CD1c-positive myeloid dendritic cell (primary cell): ENCODE results near the gene RMND5A.

Experiments
- DNase-seq: peaks from one replicate; pipeline ENCODE4 v3.0.0-alpha.2; 2016; ENCODE audit errors: extremely low spot score

RMND5A gene

DNA sequence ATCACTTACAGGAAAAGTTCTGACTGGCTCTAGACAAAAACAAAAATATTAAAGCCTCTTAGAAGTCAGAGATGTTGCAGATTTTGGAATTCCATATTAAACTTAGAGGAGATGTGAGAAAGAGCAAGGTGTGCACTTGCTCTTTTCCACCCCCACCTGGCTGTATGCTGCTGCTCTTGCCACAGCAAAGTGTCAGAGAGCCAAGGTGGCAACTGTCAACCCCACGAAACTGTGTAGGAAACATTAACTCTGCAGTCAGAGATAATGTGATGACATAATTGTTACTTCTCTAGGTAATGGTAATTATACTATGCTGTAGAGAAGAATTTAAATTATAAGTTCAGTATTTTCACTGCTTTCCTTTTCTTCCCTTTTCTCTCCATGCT lies 45.2 kb downstream of the RMND5A start:
- DNase-seq, result no peak

- no peak for DNase-seq
These were observed 48.3 kb downstream of the RMND5A start for GRCh38 chr2:86768189-86768949.

GRCh38 chr2:86769838-86770237 lies 49.7 kb downstream of the RMND5A start:
- DNase-seq, result no peak

- DNase-seq, result no peak
These were observed 50.8 kb downstream of the RMND5A start for GRCh38 chr2:86770816-86771301.

GRCh38 chr2:86772611-86773010 lies 52.5 kb downstream of the RMND5A start:
- no peak for DNase-seq

DNA sequence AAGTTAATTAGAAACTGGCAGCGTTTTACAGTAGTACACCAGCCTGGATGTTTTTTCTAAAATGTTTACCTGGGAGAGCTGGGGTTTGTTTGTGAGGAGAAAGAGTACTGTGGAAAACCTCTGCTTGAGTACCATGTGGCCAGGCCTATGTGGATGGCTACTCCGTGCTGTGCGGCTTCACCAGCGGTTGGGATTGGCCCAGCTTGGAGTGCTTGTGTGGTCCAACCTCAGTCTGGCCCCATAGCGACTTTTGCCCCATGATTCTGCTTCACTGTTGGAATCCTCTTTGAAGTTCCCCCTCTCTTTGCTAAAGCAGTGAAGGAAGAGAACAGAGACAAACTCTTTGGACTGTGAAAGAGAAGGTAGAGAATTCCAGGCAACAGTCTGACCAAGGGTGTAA lies 54.8 kb downstream of the RMND5A start:
- no peak for DNase-seq

- DNase-seq, result no peak
These were observed 55.2 kb downstream of the RMND5A start for GRCh38 chr2:86775338-86775737.

DNA sequence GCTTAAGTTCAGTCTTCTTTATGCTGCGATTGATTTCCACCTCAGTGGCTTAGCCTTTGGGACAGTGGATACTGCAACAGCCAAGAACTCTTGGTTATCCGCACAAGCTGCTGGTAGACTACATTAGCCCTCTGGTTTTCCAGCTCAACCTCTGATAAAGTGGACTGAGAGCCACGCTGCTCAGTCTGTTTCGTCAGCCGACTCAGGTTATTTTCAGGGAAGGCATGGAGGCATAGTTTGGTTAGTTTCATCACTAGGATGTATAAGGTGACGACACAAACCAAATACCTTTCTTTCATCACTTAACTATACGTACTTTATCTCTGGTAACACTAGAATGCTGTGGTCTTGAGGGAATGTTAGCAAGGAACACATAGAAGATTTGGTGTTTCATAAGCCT lies 56.4 kb downstream of the RMND5A start:
- no peak for DNase-seq

DNA sequence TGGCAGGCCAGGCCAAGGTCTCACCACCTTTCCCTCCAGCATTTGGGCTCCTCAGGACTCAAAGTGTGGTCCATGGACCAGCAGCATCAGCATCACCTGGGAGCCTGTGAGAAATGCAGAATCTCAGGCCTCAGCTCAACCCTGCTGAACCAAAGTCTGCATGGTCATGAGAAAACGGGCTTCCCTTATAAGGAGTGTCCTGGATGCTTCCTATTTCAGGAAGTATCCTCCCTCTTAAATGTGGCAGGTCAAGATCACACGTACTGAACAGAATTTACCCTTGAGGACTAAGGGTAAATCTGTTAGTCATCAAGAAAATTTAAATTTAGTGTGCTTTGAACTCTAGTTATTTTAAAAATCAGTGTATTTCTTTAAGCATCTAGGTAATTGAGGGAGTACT lies 58.9 kb downstream of the RMND5A start:
- no peak for DNase-seq

DNA sequence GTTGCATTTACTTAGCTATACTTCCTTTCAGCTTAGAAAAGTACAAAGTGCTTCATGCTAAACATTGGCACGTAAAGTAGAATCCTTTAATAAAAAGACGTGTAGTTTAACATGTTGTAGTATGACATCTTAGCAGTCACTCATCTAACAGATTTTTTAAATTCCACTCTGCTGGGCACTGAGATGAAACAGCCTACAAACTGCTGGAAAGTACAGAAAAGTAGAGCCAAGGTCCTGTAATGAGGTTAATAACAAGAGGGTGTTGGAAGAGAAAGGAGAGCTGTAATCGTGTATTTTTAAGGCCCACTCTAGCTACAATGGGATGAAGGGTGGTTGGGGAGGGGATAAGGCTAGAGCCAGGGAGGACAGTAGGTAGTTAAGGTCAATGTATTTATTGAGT lies 59.9 kb downstream of the RMND5A start:
- DNase-seq, result no peak

DNA sequence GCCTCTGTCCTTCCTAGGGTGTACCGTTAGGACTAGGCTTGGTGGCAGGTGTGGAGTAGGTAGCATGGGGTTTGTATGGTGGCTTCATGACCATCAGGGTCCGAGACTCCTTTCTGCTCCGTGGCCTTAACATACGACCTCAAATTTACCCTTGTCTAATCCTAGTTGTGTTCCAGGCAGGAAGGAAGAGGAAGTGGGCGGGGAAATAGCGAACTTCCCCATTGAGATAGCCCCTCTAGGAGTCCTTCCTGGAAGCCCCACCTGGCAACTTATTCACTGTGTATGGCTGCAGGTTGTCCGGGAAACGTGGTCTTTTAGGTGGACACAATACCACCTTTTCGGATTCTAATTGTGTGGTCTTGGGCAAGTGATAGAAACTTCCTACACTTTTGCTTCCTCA lies 61.3 kb downstream of the RMND5A start:
- DNase-seq, result peak; percentile 11

DNA sequence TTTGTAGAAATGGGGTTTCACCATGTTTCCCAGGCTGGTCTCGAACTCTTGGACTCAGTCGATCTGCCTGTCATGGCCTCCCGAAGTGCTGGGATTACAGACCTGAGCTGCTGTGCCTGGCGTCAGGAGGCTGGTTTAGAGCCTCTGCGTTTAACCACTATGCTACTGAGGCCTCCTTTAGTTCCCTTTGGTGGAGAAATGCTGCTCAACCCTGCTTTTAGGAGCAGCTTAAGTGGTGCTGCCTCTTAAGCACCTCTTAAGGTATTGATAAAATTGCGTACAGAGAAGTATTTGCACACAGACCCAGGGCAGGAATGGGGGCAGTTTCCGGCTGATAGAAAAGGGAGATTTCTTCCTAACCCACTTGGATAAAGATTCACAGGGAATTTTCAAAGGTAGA lies 62.7 kb downstream of the RMND5A start:
- DNase-seq, result no peak

DNA sequence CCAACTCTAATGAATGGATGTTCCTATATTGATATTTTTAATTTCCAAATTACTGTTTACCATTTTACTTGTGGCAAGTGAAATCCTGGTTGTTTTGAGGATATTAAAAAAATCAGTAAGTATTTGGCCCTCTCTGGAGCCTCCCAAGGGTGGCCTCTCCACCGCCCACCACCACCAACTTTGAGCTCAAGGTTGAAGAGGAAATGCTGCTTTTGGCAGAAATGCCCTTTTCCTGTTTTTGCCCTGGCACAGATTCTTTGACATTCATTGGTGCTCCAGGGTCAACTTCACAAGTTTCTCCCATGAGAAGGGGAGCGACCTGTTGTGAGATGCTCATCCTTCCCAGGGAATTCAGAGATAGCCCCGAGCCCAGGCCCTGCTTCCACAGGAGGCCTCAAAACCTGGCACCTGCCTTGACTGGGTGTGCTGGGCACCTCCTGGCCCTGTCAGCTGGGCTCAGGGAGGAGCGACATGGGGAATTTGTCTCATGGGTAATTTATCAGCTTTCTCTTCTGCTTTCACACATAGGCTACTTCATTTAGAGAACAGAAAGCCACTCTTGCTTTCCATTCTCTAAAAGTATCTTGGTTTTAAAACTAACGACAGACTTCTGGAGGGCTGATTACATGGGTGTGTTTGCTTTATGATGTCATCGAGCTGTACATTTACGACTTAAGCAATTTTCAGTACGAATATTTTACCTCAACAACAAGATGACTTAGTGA lies 63.7 kb downstream of the RMND5A start:
- DNase-seq, result peak; percentile 60

DNA sequence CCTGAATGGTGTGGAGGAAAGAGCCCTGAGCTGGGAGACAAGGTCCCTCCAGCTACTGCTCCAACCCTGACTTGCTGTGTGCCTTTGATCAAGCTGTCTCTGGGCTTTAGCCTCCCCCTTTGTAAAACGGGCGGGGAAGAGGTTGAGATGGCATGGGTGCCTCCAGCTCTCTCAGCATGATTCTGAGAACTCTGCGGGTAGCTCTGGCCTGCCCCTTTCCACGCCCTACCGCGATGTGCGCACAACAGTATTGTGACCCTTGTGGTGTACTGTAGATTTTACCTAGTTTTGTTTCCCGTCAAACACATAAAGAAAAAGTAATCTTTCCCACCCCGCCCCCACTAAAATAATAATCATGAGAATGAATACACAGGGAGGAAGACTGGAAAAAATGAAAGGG lies 65.4 kb downstream of the RMND5A start:
- DNase-seq, result no peak

- DNase-seq, result peak; percentile 19
These were observed 66.0 kb downstream of the RMND5A start for GRCh38 chr2:86786001-86786536.

- DNase-seq, result peak; percentile 54
These were observed 67.6 kb downstream of the RMND5A start for GRCh38 chr2:86787736-86788135.

DNA sequence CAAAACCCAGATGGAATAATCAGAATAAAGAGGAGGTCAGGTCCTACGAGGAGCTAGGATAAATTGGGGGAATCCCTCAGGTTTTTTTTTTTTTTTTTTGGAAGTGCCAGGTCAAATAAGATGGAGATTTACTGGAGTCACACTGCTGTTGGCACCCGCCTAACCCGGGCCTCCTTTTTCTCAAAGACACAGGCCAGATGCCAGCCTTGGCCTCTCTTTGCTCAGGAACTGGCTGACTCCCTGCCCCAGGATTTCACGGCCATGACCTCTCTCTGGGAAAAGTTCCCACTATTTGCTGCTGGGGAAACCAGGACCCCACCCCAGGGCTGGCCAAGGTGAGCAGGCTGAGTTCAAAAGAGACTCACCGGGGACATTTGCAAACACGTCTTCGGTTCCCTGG lies 68.1 kb downstream of the RMND5A start:
- DNase-seq, result no peak

GRCh38 chr2:86788881-86789686 lies 69.0 kb downstream of the RMND5A start:
- no peak for DNase-seq

- no peak for DNase-seq
These were observed 69.6 kb downstream of the RMND5A start for GRCh38 chr2:86789687-86790133.

DNA sequence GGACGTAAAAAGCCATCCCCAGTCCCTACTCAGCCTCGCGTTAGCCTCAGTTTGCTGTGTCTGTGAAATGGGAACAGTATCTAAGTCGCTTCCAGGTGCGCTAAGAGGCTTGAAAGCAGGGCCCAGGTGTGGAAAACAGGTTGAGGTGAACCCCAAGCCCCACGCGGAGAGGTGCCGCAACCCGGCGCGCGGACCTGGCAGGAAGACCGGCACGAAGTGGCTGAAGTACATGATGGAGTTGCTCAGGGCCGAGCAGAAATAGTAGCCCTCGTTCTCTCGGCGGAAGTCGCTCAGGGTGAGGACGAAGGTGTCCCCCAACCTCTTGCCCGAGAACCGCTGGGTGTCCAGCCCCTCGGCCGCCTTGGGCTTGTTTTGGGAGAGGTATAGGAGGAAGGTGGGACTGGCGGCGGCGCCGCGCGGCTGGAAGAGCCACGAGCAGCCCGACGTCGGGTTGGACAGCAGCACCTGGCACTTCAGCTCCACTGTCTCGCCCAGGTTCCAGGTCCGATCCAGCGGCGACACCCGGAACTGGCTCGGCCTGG lies 70.1 kb downstream of the RMND5A start:
- no peak for DNase-seq

- peak; percentile 47 for DNase-seq
These were observed 70.8 kb downstream of the RMND5A start, which contains the start of gene CD8A for GRCh38 chr2:86790676-86791572. Gene CD8A (minus strand): TSS chr2:86790913. CDS start chr2:86790825, 88 bp downstream.
